GM21423 (cell line): ENCODE measurements around the gene CPPED1.
"Not testable (repeated sequence)": the region's sequence is repeated elsewhere in the genome, so short reads cannot be mapped to it uniquely, and the experiment has no call there.

Experiments
- ATAC-seq: cut with Tn5 transposase; IDR thresholded peaks from one replicate; pipeline ENCODE4 v1.9.1; 2021; ENCODE audit warnings: mild to moderate bottlenecking, moderate library complexity; ENCODE audit not compliant: unreplicated experiment

The CPPED1 gene

DNA sequence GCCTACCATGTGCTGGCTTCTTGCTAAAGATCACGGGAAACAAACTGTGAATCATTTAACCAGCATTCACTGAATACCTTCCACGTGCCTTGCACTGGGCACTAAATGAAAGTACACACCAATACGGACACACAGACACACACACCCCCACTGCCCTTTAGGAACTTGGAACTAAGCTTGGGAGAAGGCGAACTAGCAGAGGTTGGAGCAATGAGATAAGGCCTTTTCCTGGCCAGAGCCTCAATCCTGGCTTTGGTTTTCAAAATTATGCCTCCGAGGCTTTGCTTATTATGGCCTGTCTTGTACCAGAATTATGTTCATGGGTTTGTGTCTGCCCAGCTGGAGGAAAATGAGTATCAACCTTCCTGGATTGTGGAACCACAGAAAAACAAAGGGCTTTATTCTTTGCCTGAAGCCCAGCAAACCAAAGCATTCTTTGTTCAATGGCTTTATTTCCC lies 32.3 kb downstream of the CPPED1 start:
- no peak for ATAC-seq

DNA sequence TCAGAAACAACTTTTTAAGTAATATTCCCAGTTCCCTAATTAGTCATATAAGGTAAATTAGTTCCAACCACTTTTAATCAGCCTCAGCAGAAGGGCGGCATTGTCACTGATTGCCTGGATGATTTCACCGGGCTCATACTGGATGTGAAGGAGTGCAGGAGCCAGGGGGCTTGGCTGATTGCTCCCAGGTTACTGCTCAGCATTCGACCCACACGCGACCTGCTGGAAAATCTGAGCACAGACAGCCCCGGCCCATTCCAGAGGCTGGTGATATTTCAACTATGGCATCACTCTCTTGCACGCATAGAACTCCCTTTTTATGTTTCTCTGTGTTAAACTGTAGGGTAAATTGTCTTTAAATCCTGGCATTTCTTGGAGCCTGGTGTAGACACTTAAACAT lies 34.2 kb downstream of the CPPED1 start:
- ATAC-seq, result no peak

DNA sequence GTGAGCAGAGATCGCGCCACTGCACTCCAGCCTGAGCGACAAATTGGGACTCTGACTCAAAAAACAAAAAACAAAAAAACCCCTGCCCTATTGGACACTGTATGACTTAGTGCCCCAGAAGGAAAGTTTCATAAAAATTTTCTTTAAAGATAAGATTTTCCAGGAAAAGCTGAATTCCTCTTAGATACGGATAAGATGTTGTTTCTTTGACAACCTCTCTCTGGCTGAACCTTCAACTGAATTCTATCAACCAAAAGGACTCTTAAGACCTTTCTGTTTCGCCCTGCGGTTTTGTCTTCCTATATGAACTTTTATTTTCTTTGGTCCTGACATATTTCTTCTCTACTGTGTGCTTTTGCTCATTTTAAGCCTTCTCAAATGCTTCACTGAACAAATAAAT lies 35.8 kb downstream of the CPPED1 start:
- ATAC-seq, result no peak

DNA sequence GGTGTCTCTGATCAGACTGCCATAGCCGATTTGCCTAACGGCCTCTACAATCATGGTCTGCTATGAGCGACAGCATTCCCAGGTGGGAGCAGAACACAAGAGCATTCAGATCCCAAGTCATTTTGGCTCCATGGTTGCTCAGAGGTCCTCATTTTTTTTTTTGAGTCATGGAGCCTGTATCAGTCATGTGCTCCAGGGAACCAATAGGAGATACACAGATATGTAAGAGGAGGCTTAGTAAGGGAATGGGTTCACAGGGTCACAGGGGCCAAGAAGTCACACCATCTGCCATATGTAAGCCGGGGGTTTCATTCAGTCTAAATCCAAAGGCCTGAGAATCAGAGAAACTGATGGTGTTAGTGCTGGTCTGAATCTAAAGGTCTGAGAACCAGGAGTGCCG lies 36.8 kb downstream of the CPPED1 start:
- no peak for ATAC-seq

DNA sequence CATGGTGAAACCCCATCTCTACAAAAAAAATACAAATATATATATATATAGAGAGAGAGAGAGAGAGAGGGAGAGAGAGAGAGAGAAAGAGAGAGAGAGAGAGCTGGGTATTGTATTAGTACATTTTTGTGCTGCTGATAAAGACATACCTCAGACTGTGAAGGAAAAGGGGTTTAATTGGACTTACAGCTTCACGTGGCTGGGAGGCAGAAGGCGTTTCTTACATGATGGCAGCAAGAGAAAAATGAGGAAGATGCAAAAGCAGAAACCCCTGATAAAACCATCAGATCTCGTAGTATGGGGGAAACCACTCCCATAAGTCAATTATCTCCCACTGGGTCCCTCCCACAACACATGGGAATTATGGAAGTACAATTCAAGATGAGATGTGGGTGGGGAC lies 37.5 kb downstream of the CPPED1 start:
- not testable (repeated sequence) for ATAC-seq

DNA sequence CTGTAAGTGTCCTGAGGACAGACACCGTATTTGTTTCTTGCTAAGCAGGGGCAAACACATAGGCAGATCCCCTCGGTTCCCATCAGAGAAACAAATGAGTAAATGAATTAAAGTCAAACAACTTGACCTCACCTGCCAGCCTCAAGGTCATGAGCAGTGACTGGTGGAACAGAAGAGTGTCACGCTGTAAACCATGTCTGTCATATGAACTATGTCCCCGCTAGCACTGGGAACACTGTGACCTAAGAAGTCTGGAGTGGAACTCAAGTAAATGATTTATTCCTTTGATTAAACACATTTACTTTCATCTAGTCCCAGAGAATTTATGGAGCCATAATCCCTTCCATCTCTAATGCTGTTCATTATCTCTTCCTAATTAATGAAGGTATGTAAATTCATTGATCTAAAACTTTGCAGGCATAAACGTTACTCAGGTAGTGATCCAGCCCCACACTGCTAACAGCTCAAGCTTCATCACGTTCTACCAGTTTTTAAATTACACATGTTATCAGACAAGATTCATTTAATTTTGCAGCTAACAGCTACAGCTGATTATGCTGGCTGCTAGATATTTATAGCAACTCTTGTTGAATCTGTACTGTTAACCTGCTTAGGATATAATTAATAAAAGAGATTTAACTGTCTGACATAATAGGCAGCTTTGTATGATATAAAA lies 38.7 kb downstream of the CPPED1 start:
- ATAC-seq, result no peak

DNA sequence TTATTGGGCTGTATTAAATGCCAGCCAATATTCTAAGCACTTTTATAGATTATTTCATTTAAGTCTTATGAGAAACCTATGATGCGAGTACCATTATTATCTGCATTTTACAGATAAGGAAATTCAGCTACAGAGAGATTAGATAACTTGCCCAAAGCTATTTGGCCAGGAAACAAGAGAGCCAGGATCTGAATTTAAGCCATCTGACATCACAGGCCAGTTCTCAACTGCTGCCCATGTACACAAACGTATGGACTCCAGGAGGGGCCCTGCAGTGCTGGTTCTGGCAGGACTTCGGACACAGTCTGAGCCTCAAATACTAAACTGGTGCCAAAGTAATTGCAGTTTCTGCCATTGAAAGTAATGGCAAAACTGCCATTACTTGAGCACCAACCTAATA lies 40.2 kb downstream of the CPPED1 start:
- no peak for ATAC-seq

DNA sequence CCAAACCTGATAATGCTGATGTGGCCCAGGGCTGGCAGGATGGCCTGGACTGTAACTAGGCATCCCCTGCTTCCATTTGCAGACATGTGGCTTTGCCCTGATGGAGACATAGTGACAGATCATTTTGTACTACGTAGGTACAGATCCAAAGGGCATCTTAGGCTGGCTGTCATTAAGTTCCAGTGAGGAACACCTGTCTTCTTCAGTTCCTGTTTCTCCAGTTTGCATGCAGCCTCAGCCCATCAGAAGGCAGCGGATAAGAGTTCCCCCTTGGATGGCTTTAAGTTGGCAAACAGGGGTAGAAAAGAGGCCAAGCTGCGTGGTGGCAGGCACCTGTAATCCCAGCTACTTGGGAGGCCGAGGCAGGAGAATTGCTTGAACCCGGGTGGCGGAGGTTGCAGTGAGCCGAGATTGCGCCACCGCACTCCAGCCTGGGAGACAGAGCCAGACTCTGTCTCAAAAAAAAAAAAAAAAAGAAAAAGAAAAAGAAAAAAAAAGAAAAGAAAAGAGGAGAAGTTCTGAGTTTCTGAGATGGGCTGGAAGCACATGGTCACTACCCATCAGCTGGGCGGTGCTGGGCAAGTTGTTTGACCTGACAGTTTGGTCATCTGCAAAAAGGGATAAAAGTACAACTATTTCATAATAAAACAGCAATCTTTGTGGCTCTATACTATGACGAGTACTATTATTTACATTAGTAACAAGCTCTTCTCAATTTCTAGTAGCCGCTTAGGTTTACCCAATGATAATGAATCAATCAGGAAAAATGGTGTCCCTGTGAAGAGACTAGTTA lies 42.7 kb downstream of the CPPED1 start:
- ATAC-seq, result no peak

DNA sequence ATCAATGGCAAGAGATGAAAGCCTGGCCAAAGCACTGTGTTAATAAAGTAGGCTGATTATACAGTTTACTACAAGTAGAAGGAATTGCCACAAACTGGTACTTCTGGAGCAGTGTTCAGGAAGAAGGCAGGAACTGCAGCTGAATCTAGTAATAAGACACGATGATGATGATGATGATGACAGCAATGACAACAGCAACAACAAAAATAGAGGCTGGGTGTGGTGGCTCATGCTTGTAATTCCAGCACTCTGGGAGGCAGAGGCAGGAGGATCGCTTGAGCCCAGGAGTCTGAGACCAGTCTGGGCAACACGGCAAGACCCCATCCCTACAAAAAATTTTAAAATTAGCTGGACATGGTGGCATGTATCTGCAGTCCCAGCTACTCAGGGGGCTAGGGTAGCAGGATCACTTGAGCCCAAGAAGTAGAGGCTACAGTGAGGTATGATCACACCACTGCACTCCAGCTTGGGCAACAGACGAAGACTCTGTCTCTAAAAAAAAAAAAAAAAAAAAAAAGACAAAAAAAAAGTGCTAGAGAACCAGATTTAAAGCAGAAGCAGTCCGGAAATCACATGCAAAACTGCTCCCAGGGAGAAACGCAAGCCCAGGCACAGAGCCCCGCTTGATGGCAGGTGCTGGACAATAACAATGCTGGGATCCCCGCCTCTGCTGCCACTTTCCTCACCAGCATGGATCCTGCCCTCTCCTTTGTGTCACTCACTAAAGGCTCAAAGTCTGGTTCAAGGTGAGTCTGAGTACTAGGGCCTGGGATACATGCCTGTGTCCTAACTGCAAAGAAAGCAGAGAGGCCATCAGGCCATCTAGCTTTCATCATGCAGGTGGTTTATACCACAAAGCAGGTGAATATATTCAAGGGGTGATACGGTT lies 44.8 kb downstream of the CPPED1 start:
- ATAC-seq, result no peak

DNA sequence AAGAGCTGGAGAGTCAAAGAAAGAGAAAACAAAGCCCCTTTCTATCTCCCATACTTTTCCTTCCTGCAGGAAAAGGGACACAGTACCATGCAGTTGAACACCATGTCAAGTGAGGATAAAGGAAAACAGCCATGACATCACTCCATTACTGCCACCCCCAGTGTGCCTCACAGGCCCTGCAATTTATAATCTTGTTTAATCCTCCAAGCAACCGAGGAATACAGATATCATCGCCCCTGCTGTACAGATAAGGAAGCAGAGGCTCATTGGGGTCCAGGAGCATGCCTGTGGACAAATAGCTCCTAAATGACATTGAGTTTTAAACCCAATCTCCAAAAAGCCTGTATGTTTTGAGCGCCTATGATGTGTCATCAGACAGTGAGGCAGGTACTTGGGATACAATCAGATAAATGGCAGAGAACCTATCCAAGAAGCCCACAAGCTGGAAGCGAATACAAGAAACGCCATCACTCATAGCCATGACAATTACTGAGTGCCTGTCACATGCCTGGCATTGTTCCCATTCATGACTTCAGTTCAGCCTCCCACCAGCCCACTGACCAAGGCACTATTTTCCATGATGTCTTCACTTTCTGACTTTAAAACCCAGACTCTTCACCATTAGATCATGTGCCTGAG lies 45.5 kb downstream of the CPPED1 start:
- ATAC-seq, result no peak

DNA sequence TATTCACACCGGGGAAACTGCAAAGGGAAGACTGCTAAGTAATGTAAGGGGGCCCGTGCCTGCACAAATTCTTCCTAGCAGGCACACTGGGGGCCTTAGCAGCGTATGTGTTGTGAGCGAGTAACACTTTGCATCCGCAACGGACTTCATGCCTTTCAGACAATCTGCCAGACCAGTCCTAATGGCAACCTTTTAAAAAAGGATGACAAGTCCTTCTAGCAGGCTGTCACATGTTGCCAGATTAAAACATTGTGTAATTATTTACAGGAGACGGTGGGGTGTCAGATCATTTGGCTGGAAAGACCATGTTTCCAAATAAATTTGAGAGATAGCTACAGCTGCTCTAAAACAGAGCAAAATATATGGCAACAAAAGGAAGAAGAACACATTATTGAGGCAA lies 46.1 kb downstream of the CPPED1 start:
- no peak for ATAC-seq

DNA sequence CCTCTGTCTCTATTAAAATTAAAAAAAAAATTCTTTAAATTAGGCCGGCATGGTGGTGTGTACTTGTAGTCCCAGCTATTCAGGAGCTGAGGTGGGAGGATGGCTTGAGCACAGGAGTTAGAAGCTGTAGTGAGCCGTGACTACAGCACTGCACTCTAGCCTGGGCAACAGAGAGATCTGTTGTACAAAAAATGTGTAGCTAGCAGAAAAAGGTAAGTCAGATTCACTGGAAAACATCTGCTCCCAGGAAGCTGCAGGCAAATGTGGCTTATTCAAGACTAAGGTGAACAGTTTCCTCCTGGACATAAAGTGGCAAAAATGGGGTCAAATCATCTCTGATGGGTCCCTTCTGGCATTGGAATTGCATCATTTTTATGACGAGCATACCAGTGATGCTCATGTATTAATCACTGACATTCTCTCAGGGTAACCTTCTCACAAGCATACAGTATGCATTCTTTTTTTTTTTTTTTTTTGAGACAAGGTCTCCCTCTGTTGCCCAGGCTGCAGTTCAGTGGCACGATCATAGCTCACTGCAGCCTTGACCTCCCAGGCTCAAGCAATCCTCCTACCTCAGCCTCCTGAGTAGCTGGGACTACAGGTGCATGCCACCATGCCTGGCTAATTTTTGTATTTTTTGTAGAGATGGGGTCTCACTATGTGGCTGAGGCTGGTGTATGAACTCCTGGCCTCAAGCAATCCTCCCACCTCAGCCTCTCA lies 48.7 kb downstream of the CPPED1 start:
- no peak for ATAC-seq

DNA sequence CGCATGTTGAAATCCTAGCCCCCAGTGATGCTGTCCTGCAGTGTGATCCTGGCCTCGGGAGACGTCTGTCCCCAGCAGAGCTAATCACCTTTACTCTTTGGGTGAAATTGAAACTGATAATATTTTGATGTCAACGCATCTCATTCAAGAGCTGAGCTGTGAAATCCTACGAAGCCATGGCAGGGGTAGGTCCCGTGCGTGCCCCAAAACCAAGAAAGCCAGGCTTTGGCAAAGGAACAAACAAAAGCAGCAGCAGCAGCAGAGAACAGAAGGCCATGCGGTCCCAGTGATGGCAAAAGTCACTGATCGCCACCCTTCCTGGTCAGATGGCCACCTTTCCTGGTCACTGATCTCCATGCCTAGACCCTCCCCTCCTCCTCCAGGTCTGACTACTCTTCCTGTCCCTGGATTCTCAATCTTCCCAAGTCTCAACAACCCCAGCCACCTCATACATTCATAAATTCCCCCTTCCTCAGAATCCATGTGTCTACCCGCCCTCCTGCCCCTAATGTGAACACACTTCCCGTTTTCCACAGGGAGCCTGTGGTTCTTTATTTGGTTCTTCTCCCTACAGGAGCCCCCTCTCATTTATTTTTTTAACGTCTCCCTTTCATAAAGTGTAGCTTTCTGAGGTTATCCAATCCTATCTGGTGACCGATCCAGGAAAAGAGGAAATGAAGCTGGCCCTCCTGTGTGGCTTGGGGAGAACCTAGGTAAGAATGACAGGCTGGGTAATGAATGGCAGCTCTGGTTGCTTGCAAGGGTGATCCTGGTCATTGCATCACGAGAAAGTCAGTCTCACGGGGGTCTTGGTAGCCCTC lies 50.3 kb downstream of the CPPED1 start:
- ATAC-seq, result no peak

DNA sequence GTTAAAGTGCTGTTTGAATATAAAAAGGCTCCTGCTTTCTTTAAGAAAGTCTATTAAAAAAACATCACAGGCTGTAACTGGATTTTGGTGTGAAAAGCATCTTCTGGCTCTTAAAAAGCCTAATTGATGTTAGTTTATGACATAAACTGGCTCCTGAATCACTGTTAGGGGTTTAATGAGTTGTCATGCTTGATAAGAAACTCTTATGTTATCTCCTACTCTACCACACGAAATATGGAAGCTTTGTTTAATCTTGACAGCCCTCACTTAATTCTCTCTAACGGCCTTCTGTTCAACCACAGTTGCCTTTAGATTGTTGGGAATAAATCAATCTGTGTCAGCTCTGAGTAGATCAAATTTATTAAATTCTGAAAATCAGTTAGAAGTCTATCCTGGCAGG lies 51.5 kb downstream of the CPPED1 start:
- ATAC-seq, result no peak

DNA sequence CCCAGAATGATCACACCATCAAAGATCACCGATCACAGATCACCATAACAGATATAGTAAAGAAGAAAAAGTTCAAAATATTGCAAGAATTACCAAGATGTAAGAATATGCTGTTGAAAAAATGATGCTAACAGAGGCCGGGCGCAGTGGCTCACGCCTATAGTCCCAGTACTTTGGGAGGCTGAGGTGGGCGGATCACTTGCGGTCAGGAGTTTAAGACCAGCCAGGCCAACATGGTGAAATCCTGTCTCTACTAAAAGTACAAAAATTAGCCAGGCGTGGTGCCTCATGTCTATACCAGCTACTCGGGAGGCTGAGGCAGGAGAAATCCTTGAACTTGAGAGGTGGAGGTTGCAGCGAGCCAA lies 53.2 kb downstream of the CPPED1 start:
- ATAC-seq, result no peak

DNA sequence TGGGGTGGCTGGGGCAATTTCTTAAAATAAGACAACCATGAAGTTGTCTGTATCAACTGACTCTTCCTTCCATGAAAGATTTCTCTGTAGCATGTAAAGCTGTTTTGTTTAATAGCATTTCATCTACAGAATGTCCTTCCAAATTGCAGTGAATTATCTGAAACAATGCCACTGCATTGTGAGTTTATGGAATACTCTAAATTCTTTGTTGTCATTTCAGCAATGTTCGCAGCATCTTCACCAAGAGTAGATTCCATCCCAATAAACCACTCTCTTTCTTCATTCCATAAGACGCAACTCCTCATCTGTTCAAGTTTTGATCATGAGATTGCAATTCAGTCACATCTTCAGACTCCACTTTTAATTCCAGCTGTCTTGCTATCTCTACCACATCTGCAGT lies 54.6 kb downstream of the CPPED1 start:
- ATAC-seq, result no peak

DNA sequence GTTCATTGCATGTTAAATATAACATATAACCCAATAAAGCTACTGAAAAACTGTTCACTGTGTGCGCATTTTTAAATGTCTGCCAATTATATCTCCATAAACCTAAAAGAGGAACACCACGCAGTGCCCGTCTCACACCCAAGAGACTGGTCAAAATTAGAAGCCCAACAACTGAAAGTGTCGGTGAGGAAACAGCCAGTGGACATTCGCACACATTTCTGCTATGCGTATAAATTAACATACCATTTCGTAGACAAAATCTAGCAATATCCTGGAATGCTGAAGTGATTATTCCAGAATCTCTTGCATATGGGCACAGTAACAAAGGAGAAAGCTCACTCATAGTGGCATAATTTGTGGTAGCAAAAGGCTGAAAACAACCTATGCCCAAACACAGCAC lies 55.9 kb downstream of the CPPED1 start:
- no peak for ATAC-seq

DNA sequence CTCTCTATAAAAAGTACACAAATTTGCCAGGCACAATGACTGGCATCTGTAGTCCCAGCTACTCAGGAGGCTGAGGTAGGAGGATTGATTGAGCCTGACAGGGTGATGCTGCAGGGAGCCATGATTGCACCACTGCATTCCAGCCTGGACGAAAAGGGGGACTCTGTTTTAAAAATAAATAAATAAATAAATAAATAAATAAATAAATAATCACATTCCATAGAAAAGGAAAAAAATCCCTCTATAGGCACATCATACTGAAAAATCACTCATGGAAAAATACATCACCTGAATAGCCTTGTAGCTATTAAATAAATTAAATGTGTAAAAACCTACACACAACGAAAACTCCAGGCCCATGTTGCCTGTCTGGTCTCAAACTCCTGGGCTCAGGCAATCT lies 56.4 kb downstream of the CPPED1 start:
- no peak for ATAC-seq

DNA sequence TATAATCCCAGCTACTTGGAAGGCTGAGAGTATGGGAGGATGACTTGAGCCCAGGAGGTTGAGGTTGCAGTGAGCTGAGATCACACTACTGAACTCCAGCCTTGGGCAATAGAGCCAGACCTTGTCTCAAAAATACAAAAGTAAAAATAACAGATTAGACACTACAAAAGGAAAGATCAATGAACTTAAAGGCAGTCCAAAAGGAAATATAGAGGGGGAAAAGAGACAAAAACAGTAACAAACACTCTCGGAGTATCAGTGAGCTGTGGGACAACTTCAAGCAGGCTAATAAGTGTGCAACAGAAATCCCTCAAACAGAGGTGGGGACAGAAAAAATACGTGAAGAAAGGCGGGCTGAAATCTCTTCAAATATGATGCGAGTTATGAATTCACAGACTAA lies 58.8 kb downstream of the CPPED1 start:
- no peak for ATAC-seq

DNA sequence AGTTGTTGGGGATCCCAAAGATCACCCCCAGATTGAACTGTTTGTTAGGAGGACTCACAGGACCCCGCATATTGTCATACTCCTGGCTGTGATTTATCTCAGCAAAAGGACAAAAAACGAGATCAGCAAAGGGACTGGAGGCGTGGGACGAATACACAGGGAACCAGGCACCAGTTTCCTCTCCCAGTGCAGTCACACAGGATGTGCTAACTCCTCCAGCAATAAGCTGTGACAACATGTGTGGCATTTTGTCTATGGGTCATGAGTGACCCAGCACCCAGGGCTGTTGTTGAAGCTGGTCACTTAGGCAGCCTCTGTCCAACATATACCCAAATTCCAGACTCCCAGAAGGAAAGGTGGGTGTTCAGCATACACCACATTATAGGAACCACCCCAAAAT lies 60.9 kb downstream of the CPPED1 start:
- no peak for ATAC-seq
